ENCODE data around the gene ZNF670. TPM values are rescaled to one million over a fixed set of nuclear protein-coding genes. Genes with fewer than 3 reads are reported as not detected.
"Not testable (repeated sequence)": the region's sequence is repeated elsewhere in the genome, so short reads cannot be mapped to it uniquely, and the experiment has no call there.

Gene ZNF670
- total RNA-seq, 1 donor from 2014 or later: 1.3 TPM

DNA sequence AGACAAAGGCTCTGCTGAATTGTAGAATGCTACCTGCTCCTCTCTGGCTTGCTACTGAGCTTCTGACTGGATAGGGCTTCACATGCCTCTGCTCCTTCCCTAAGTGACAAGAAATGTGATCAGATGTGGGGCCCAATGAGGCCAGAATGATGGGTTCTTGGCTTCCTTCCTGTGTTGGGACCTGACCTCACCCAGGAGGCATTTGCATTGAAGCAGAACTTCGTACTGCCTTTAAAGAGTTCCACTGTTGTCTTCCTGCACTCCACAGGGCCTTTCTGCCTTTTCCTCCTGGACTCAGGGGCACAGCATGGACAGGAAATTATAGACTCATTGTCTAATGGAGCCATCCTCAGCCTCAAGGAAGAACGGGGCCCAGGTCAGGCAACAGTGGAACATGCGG, 14.3 kb downstream of the ZNF670 start:
- intact Hi-C loops (cut with DNase I): no loop called here
- ATAC-seq (ENCODE audit: poor library complexity): no peak
- DNase-seq: no peak

DNA sequence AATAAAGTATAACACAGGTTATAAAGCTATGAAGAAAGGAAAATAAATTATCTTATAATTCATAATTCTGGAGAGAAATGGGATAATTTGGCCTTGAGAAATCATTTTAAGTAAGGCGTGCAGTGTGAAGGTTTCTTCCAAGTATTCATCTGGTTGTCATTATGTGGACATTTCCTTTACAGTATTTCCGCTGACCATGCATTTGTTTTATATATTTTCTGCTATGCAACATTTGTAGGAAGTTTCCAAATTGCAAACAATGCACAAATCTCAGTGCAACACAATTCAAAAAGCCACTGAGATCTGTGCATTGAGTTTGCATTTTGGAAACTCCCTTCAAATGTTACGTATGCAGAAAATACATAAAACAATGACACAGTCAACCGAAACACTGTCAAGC, 17.8 kb downstream of the ZNF670 start:
- intact Hi-C loops (cut with DNase I): no loop called here
- DNase-seq (no peak), ATAC-seq (ENCODE audit: poor library complexity) (no peak)

DNA sequence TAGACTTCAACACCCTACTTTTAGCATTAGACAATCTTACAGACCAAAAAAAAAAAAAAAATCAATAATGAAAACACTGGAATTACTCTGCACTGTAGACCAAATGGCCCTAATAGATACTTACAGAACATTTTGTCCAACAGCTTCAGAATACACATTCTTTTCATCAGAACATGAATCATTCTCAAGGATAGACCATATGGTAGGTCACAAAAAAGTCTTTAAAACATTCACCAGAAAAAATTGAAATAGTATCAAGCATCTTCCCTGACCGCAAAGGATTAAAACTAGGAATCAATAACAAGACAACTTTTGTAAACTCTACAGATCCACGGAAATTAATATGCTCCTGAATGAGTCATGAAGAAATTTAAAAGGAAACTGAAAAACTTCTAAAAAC, 22.5 kb downstream of the ZNF670 start:
- ATAC-seq (ENCODE audit: poor library complexity): no peak
- no peak for DNase-seq
- intact Hi-C loops (cut with DNase I): no loop called here

DNA sequence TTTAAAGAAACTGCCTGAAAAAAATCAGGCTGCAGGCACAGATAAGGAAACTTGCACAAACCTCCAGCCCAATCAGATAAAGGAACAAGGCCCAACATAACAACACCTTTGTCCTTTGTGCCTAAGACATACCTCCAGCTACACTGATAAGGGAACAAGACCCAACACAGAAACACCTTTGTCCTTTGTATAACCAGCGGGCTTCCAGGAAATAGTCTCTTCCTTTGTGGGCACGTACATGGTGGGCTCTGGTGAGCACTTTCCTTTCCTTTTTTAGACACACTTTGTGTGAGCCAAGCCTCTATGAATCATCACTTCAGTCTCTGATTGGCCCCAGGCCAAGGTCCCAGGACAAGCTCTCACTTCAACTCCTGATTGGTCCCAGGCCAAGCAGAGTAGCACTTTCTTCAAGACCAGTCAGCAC, 23.6 kb downstream of the ZNF670 start:
- DNase-seq (no peak), ATAC-seq (ENCODE audit: poor library complexity) (no peak)
- intact Hi-C loops (cut with DNase I): no loop called here

DNA sequence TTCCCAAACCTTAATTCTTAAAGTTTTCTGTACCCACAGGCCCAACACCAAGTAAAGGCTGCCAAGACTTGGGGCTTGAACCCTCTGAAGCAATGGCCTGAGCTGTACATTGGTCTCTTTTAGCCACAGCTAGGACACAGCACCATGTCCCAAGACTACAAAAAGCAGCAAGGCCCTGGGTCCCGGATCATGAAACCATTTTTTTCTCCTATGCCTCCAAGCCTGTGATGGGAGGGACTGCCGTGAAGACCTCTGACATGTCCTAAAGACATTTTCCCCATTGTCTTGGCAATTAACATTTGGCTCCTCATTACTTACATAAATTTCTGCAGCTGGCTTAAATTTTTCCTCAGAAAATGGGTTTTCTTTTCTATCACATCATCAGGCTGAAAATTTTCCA, 30.9 kb downstream of the ZNF670 start:
- ATAC-seq (ENCODE audit: poor library complexity) (no peak), DNase-seq (no peak)
- intact Hi-C loops (cut with DNase I): no loop called here

DNA sequence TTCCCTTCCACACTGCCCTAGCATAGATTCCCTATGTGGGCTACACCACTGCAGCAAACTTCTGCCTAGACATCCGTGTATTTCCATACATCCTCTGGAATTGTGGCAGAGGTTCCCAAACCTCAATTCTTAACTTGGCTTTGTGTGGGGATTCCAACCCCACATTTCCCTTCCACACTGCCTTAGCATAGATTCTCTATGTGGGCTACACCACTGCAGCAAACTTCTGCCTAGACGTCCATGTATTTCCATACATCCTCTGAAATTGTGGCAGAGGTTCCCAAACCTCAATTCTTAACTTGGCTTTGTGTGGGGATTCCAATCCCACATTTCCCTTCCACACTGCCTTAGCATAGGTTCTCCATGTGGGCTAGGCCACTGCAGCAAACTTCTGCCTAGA, 31.4 kb downstream of the ZNF670 start:
- intact Hi-C loops (cut with DNase I): no loop called here
- ATAC-seq (ENCODE audit: poor library complexity) (no peak), DNase-seq (no peak)

DNA sequence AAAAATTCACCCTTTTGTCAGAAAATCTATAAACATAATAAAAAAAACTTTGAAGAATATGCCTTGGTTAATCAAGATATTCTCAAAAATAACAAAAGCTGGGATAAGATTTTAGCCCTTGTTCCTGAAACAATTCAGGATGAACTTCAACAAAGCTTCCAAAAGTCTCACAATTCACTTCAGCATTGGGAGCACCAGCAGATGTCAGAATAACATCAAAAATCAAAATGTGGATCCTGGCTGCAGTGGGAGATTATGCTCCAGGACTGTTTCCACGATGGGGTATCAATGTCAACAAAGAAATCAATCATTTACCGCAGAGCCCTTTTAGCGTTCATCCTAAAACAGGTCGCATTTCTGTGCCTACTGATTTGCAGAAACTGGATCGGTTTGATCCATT, 35.2 kb downstream of the ZNF670 start:
- DNase-seq: no peak
- intact Hi-C loops (cut with DNase I): no loop called here
- no peak for ATAC-seq (ENCODE audit: poor library complexity)

DNA sequence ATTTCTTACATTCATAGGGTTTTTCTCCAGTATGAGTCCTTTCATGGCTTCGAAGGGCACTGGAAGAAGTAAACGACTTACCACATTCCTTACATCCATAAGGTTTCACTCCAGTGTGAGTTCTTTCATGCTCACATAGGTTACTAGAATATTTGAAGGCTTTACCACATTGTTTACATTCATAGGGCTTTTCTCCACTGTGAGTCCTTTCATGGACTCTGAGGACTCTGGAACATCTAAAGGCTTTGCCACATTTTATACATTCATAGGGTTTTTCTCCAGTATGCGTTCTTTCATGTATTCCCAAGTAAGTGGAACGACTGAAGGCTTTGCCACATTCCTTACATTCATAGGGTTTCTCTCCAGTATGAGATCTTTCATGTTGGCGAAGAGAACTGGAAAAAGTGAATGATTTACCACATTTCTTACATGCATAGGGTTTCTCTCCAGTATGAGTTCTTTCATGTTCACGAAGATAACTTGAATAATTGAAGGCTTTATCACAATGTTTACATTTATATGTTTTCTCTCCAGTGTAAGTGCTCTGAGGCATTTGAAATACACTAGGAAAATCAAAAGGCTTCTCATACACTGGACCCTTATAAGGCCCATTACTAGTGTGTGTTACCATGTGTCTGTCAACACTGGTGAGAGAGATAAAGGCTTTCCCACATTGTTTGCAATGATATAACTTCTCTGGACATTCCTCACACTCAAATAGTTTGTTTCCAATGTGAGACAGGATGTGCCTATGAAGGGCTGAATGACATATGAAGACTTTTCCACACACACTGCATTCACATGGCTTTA, 40.9 kb downstream of the ZNF670 start:
- DNase-seq (no peak), ATAC-seq (ENCODE audit: poor library complexity) (no peak)
- intact Hi-C loops (cut with DNase I): no loop called here

DNA sequence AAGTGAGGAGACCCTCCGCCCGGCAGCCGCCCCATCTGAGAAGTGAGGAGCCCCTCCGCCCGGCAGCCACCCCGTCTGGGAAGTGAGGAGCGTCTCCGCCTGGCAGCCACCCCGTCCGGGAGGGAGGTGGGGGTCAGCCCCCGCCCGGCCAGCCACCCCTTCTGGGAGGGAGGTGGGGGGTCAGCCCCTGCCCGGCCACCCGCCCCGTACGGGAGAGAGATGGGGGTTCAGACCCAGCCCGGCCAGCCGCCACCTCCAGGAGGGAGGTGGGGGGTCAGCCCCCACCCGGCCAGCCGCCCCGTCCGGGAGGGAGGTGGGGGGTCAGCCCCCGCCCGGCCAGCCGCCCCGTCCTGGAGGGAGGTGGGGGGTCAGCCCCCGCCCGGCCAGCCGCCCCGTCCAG, 46.3 kb downstream of the ZNF670 start:
- intact Hi-C loops (cut with DNase I); DNase-seq; ATAC-seq (ENCODE audit: poor library complexity): not testable (repeated sequence)

Other genes with a start within 250 kb of the ZNF670 start
- 19.7 TPM for gene AHCTF1, start 146.9 kb downstream of the ZNF670 start, total RNA-seq
- gene ZNF695, start 70.8 kb downstream of the ZNF670 start, total RNA-seq: not detected
- gene ZNF669, start 25.5 kb upstream of the ZNF670 start, total RNA-seq: 3.1 TPM
- gene ZNF124, start 93.2 kb upstream of the ZNF670 start, total RNA-seq: 6.7 TPM
- not detected for gene VN1R5, start 177.3 kb upstream of the ZNF670 start, total RNA-seq